Measurements from ENCODE around the gene RNASE1. TPM values are rescaled to one million over a fixed set of nuclear protein-coding genes. Genes with fewer than 3 reads are reported as not detected.

RNASE1 gene
- total and polyA plus RNA-seq, 9 donors, result 62.5 to 985 (median 140) TPM

GRCh38 chr14:20754308-20754707 is 48.3 kb downstream of the RNASE1 start:
- Histone ChIP-seq H3K4me3 (no peak overlapping the region), H3K9me3 (no peaks in the 10 kb centered on the region), H3K4me1 (ENCODE audit: insufficient read depth) (no peaks in the 10 kb centered on the region), H3K27me3 (no peaks in the 10 kb centered on the region), H3K36me3 (no peaks in the 10 kb centered on the region), H3K27ac (no peak overlapping the region)
- TF ChIP-seq POLR2A (IDR thresholded peaks at IDR 0.05), result no peak
- TF ChIP-seq, protein P1, sequence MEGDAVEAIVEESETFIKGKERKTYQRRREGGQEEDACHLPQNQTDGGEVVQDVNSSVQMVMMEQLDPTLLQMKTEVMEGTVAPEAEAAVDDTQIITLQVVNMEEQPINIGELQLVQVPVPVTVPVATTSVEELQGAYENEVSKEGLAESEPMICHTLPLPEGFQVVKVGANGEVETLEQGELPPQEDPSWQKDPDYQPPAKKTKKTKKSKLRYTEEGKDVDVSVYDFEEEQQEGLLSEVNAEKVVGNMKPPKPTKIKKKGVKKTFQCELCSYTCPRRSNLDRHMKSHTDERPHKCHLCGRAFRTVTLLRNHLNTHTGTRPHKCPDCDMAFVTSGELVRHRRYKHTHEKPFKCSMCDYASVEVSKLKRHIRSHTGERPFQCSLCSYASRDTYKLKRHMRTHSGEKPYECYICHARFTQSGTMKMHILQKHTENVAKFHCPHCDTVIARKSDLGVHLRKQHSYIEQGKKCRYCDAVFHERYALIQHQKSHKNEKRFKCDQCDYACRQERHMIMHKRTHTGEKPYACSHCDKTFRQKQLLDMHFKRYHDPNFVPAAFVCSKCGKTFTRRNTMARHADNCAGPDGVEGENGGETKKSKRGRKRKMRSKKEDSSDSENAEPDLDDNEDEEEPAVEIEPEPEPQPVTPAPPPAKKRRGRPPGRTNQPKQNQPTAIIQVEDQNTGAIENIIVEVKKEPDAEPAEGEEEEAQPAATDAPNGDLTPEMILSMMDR (IDR thresholded peaks at IDR 0.05), result no peak
- no peak for TF ChIP-seq EP300 (IDR thresholded peaks at IDR 0.05)
- no peak for DNase-seq
- WGBS, 3 donors, result 49 to 63% (median 51%) methylated on average over 2 of the region's 2 CpGs
- intact Hi-C loops (cut with DNase I), result no loop called here

DNA sequence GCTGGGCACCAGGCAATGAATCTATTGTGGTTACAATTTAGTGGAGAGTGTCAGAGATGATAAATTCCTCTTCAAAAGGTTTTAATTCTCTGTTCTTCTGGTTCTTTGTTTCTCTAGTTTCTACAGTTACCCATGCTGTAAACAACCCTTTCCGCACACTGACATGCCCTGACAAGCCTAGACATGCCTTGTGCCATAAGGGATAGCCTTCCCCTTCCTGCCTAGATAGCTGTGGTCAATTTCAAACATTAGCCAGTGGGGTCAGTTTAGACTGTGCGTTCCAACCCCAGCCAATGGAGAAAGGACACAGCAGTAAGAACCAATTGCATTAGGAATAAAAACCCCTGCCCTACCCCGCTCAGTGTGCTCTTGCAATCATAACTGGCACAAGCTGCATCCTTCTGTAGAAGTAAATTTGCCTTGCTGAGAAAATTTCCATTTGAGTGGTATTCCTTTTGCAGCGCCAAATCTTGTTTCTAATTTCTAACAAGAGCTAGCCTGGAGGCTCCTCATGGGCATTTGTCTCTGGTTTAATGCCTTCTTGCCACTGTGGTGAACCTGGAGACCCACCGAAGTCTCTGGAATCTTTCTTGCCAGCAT is 50.6 kb downstream of the RNASE1 start:
- intact Hi-C loops (cut with DNase I), result no loop called here
- DNase-seq, result no peak
- WGBS, 3 donors, result 94 to 96% (median 96%) methylated on average over 5 of the region's 5 CpGs
- TF ChIP-seq, protein P1 (IDR thresholded peaks at IDR 0.05), result no peak
- no peak for TF ChIP-seq POLR2A (IDR thresholded peaks at IDR 0.05)
- TF ChIP-seq EP300 (IDR thresholded peaks at IDR 0.05), result no peak
- Histone ChIP-seq H3K36me3 (no peaks in the 10 kb centered on the region), H3K9me3 (no peaks in the 10 kb centered on the region), H3K27ac (no peak overlapping the region), H3K4me3 (no peak overlapping the region), H3K4me1 (ENCODE audit: insufficient read depth) (no peaks in the 10 kb centered on the region), H3K27me3 (no peaks in the 10 kb centered on the region)

Other genes with a start within 250 kb of the RNASE1 start
- not detected for gene RNASE9, start 241.8 kb downstream of the RNASE1 start, total RNA-seq
- not detected for gene RNASE9, start 241.8 kb downstream of the RNASE1 start, polyA plus RNA-seq
- not detected for gene RNASE11, start 214.8 kb downstream of the RNASE1 start, total RNA-seq
- under 1 TPM in 1 of 2 donors, not detected in 1; 0.28 TPM for gene RNASE11, start 214.8 kb downstream of the RNASE1 start, polyA plus RNA-seq
- gene RNASE12, start 211.5 kb downstream of the RNASE1 start, total RNA-seq, result not detected
- gene RNASE12, start 211.5 kb downstream of the RNASE1 start, polyA plus RNA-seq, result not detected
- gene OR6S1, start 161.2 kb downstream of the RNASE1 start, total RNA-seq, result not detected
- not detected for gene OR6S1, start 161.2 kb downstream of the RNASE1 start, polyA plus RNA-seq
- gene RNASE4, start 118.3 kb downstream of the RNASE1 start, total RNA-seq, result 100 to 1,000 TPM in 3 of 7 donors, 10 to 100 TPM in 4; 42.0 to 179 (median 97.6) TPM
- gene RNASE4, start 118.3 kb downstream of the RNASE1 start, polyA plus RNA-seq, result 100 to 1,000 TPM; 156 to 183 TPM
- gene ANG, start 114.1 kb downstream of the RNASE1 start, total RNA-seq, result 10 to 100 TPM; 13.2 to 72.8 (median 39.1) TPM
- 10 to 100 TPM; 65.2 to 80.5 TPM for gene ANG, start 114.1 kb downstream of the RNASE1 start, polyA plus RNA-seq
- gene EDDM3A, start 57.0 kb downstream of the RNASE1 start, total RNA-seq, result not detected
- not detected for gene EDDM3A, start 57.0 kb downstream of the RNASE1 start, polyA plus RNA-seq
- not detected for gene EDDM3B, start 34.4 kb downstream of the RNASE1 start, total RNA-seq
- gene EDDM3B, start 34.4 kb downstream of the RNASE1 start, polyA plus RNA-seq, result not detected
- gene RNASE6, start 21.6 kb downstream of the RNASE1 start, total RNA-seq, result 1 to 10 TPM; 3.1 to 7.5 (median 5.0) TPM
- 10 to 100 TPM in 1 of 2 donors, 1 to 10 TPM in 1; 4.7 to 30.3 TPM for gene RNASE6, start 21.6 kb downstream of the RNASE1 start, polyA plus RNA-seq
- gene RNASE3, start 88.5 kb upstream of the RNASE1 start, total RNA-seq, result not detected
- under 1 TPM in 1 of 2 donors, not detected in 1; 0.24 TPM for gene RNASE3, start 88.5 kb upstream of the RNASE1 start, polyA plus RNA-seq
- gene RNASE2, start 152.6 kb upstream of the RNASE1 start, total RNA-seq, result 1 to 10 TPM in 3 of 7 donors, under 1 TPM in 3, not detected in 1; 0.38 to 2.9 (median 0.76) TPM
- gene RNASE2, start 152.6 kb upstream of the RNASE1 start, polyA plus RNA-seq, result 1 to 10 TPM; 2.9 to 3.0 TPM
- gene METTL17, start 187.1 kb upstream of the RNASE1 start, total RNA-seq, result 10 to 100 TPM; 42.5 to 65.1 (median 45.7) TPM
- gene METTL17, start 187.1 kb upstream of the RNASE1 start, polyA plus RNA-seq, result 10 to 100 TPM; 49.9 to 53.6 TPM
- under 1 TPM in 1 of 7 donors, not detected in 6; 0.28 TPM for gene SLC39A2, start 196.4 kb upstream of the RNASE1 start, total RNA-seq
- gene SLC39A2, start 196.4 kb upstream of the RNASE1 start, polyA plus RNA-seq, result under 1 TPM in 1 of 2 donors, not detected in 1; 0.30 TPM
- 100 to 1,000 TPM; 355 to 703 (median 417) TPM for gene NDRG2, start 222.2 kb upstream of the RNASE1 start, total RNA-seq
- 100 to 1,000 TPM; 579 to 585 TPM for gene NDRG2, start 222.2 kb upstream of the RNASE1 start, polyA plus RNA-seq
- 1 to 10 TPM in 5 of 7 donors, under 1 TPM in 1, not detected in 1; 0.72 to 2.5 (median 1.4) TPM for gene TPPP2, start 227.4 kb upstream of the RNASE1 start, total RNA-seq
- gene TPPP2, start 227.4 kb upstream of the RNASE1 start, polyA plus RNA-seq, result 1 to 10 TPM in 1 of 2 donors, under 1 TPM in 1; 0.62 to 1.1 TPM
- gene RNASE13, start 232.0 kb upstream of the RNASE1 start, total RNA-seq, result not detected
- gene RNASE13, start 232.0 kb upstream of the RNASE1 start, polyA plus RNA-seq, result not detected
- not detected for gene RNASE7, start 239.5 kb upstream of the RNASE1 start, total RNA-seq
- gene RNASE7, start 239.5 kb upstream of the RNASE1 start, polyA plus RNA-seq, result not detected